Skeletal muscle tissue (tissue), 4 donors: ENCODE measurements around the gene TEN1. TPM values are rescaled to one million over a fixed set of nuclear protein-coding genes. Genes with fewer than 3 reads are reported as not detected.

Experiments used
- H3K27ac ChIP-seq: one replicate; pipeline ENCODE4 v1.7.0; 2013; ENCODE audit warnings: mild to moderate bottlenecking, low read depth, low read length, inconsistent platforms
- H3K27me3 ChIP-seq, 3 donors: one replicate each; pipeline ENCODE4 v1.7.0; 2013; ENCODE audit warnings: low read length in 3 of 3; ENCODE audit not compliant: control insufficient read depth in 3 of 3, insufficient read depth in 3 of 3
- H3K36me3 ChIP-seq, 3 donors: one replicate each; pipeline ENCODE4 v1.7.0; 2013; ENCODE audit warnings: low read length in 3 of 3; ENCODE audit not compliant: control insufficient read depth in 3 of 3, insufficient read depth in 3 of 3
- H3K4me1 ChIP-seq, 3 donors: one replicate each; pipeline ENCODE4 v1.7.0; 2013; ENCODE audit warnings: low read length in 3 of 3, mild to moderate bottlenecking in 3 of 3; ENCODE audit not compliant: control insufficient read depth in 3 of 3, insufficient read depth in 3 of 3
- H3K4me3 ChIP-seq, 3 donors: one replicate each; pipeline ENCODE4 v1.7.0; 2013; ENCODE audit warnings: low read length in 3 of 3
- H3K9ac ChIP-seq, 3 donors: one replicate each; pipeline ENCODE4 v1.7.0; 2013; ENCODE audit warnings: low read length in 3 of 3, mild to moderate bottlenecking in 3 of 3, moderate library complexity in 2 of 3, low read depth in 1 of 3
- H3K9me3 ChIP-seq, 3 donors: one replicate each; pipeline ENCODE4 v1.7.0; 2013; ENCODE audit warnings: low read length in 3 of 3; ENCODE audit not compliant: control insufficient read depth in 3 of 3
- total RNA-seq: library from RNA; depleted of rRNA; stranded (reverse); fragments of >200 nt; gene quantifications from one replicate; pipeline ENCODE4 v1.2.3, GENCODE V29; 2014
- donor health status: Osteomylitis.

TEN1 gene
- total RNA-seq, 1 donor from 2014 or later: 3.1 TPM

DNA sequence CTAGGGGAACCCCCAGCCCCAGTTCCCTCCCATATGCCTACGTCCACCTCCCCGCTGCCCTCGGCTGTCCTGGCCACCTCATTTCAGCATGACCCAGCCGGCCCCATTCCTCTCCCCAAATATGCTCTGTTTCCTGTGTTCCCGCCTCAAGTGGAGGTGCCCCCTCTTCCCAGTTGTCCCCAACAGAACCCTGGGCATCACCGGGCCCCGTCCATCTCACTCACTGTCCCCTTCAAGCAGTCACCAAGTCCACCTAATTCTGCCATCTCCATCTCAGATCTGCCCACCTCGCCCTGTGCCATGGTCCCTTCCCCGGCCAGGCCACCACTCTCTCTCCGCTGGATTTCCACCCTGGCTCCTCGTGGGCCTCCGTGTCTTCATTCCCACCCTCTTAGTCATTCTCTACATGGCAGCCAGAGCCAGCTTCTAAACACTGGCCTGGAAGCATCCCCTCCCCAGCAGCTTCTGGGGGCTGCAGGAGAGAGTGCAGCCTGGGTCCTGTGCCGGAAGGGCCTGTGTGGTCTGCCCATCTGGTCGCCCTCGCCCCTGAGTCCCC lies 34.4 kb downstream of the TEN1 start:
- H3K9ac ChIP-seq: no peak overlapping the region
- H3K9me3 ChIP-seq: no peaks in the 10 kb centered on the region
- no peak overlapping the region for H3K27ac ChIP-seq
- peaks cover 0 to 6% (median 3%) of the 10 kb centered on the region in 3 donors for H3K4me1 ChIP-seq
- peaks cover 0 to 15% (median 14%) of the 10 kb centered on the region in 3 donors for H3K27me3 ChIP-seq
- no peaks in the 10 kb centered on the region for H3K36me3 ChIP-seq
- no peak overlapping the region for H3K4me3 ChIP-seq

- peaks cover 0 to 15% (median 14%) of the 10 kb centered on the region in 3 donors for H3K27me3 ChIP-seq
- H3K4me3 ChIP-seq: no peak overlapping the region
- H3K9ac ChIP-seq: peak overlapping the region in 2 of 3 donors; percentile 40 to 50
- H3K36me3 ChIP-seq: no peaks in the 10 kb centered on the region
- no peaks in the 10 kb centered on the region for H3K9me3 ChIP-seq
- no peak overlapping the region for H3K27ac ChIP-seq
- H3K4me1 ChIP-seq: peaks cover 0 to 6% (median 3%) of the 10 kb centered on the region in 3 donors
These were observed 35.3 kb downstream of the TEN1 start for GRCh38 chr17:76014100-76014924.

GRCh38 chr17:76014925-76015261 lies 35.9 kb downstream of the TEN1 start:
- H3K9me3 ChIP-seq: no peaks in the 10 kb centered on the region
- peaks cover 0 to 16% (median 15%) of the 10 kb centered on the region in 3 donors for H3K27me3 ChIP-seq
- peaks cover 0 to 6% (median 3%) of the 10 kb centered on the region in 3 donors for H3K4me1 ChIP-seq
- no peak overlapping the region for H3K27ac ChIP-seq
- H3K4me3 ChIP-seq: no peak overlapping the region
- H3K36me3 ChIP-seq: no peaks in the 10 kb centered on the region
- H3K9ac ChIP-seq: no peak overlapping the region

DNA sequence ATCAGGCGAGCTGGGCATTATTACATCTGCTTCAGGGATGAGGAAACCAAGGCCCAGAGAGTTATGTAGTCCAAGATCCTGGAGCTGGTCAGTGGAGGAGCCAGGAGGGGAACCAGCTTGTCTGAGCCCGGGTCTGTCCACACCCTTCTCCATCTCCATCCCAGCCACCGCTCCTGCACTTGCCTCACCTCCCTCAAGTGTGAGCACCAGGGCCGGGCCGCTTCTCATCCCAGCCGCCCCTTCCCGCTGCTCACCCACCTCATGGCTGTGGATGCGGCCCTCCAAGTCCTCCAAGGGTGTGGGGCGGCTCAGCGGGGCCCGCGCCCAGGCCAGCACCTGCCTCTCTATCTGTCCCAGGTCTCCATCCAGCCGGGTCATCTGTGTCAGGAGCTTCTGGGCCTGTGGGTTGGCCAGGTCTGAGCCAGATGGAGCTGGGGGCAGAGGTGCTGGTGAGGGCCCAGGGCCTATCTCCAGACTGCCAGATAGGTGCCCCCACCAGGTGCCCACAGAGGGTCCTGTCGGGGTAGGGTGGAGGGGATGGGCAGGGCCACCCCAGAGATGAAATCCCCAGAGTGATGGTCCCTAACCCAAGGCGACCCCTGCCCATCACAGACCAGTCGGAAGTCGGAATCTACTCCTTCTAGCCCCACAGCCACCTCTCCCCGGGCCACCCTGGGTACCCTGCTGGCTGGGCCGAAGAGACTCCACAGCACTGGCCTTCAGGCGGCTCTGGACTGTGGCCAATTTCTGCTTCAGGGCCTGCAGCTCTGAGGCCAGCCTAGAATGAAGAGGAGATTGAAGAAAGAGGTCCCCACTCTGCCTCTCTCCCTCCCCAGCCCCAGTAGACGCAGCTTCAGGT lies 38.7 kb downstream of the TEN1 start:
- H3K36me3 ChIP-seq: no peaks in the 10 kb centered on the region

GRCh38 chr17:76018340-76018680 lies 39.3 kb downstream of the TEN1 start:
- no peak overlapping the region for H3K4me3 ChIP-seq
- H3K9me3 ChIP-seq: no peaks in the 10 kb centered on the region
- peaks cover 5 to 22% (median 15%) of the 10 kb centered on the region in 3 donors for H3K27me3 ChIP-seq
- H3K36me3 ChIP-seq: no peaks in the 10 kb centered on the region
- no peak overlapping the region for H3K9ac ChIP-seq
- peaks cover 0 to 6% (median 3%) of the 10 kb centered on the region in 3 donors for H3K4me1 ChIP-seq
- no peak overlapping the region for H3K27ac ChIP-seq

More for the DNA sequence above, 38.7 kb downstream of the TEN1 start:
- Histone ChIP-seq H3K4me1 (peaks cover 0 to 6% (median 3%) of the 10 kb centered on the region in 3 donors), H3K27ac (no peak overlapping the region), H3K9ac (no peak overlapping the region), H3K4me3 (no peak overlapping the region), H3K9me3 (no peaks in the 10 kb centered on the region), H3K27me3 (peaks cover 2 to 17% (median 15%) of the 10 kb centered on the region in 3 donors)

GRCh38 chr17:76018801-76019200 lies 39.8 kb downstream of the TEN1 start:
- H3K36me3 ChIP-seq: no peaks in the 10 kb centered on the region
- H3K27ac ChIP-seq: no peak overlapping the region
- peaks cover 0 to 6% (median 3%) of the 10 kb centered on the region in 3 donors for H3K4me1 ChIP-seq
- H3K4me3 ChIP-seq: no peak overlapping the region
- H3K9me3 ChIP-seq: no peaks in the 10 kb centered on the region
- peaks cover 5 to 22% (median 15%) of the 10 kb centered on the region in 3 donors for H3K27me3 ChIP-seq
- H3K9ac ChIP-seq: no peak overlapping the region

- Histone ChIP-seq H3K4me3 (no peak overlapping the region), H3K27ac (no peak overlapping the region), H3K27me3 (peaks cover 5 to 14% (median 7%) of the 10 kb centered on the region in 3 donors), H3K9me3 (no peaks in the 10 kb centered on the region), H3K9ac (no peak overlapping the region), H3K36me3 (no peaks in the 10 kb centered on the region), H3K4me1 (no peaks in the 10 kb centered on the region)
These were observed 40.9 kb downstream of the TEN1 start for GRCh38 chr17:76019833-76020467.

GRCh38 chr17:76022285-76022684 lies 43.2 kb downstream of the TEN1 start:
- Histone ChIP-seq H3K36me3 (no peaks in the 10 kb centered on the region), H3K9me3 (no peaks in the 10 kb centered on the region), H3K4me3 (no peak overlapping the region), H3K9ac (no peak overlapping the region), H3K27me3 (peaks cover 0 to 8% (median 5%) of the 10 kb centered on the region in 3 donors), H3K27ac (no peak overlapping the region), H3K4me1 (no peaks in the 10 kb centered on the region)

DNA sequence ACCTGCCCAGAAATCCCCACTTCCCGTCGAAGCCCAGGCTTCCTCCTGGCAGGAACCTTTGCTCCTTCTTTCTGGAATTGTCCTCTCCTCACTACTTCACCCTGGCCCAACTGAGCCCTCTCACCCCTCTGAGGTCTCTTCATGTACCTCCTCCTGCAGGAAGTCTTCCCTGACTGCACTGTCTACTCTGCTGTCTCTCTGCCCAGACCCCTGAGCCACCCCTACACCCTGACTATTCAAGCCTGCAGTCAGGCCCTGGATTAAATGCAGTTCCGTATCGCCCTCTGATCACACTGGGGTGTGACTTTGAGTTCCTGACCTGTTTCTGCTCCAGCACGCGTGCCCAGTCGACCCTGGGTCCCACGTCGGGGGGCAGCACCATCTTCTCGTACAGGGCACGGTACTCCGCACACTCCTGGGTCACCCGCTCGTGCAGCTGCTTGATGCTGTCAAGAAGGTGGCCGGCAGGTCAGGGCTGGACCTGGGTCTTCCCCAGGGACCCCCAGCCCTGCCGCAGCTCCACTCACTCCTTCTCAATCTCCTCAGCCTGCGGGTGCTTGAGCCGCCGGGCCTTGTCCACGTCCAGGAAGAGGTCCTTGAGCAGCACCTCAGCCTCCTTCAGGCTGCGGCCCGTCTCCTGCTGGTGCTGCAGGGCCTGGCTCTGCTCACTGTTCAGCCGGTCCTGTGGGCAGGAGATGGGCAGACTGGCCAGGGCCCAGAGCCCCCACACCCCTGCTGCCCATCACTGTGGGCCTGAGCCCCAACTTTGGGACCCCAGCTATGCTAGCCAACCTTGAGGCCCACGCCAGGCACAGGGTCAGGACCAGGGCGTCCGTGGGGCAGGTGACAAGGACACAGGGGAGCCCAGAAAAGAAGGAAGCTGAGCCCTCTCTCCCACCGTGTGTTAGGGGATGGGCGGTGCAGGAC lies 44.2 kb downstream of the TEN1 start:
- Histone ChIP-seq H3K9ac (no peak overlapping the region), H3K4me3 (no peak overlapping the region), H3K36me3 (no peaks in the 10 kb centered on the region), H3K27me3 (peaks cover 0 to 8% (median 5%) of the 10 kb centered on the region in 3 donors), H3K4me1 (no peaks in the 10 kb centered on the region), H3K9me3 (no peaks in the 10 kb centered on the region), H3K27ac (no peak overlapping the region)
